Stimulated activated CD4-positive, alpha-beta T cell treated with anti-CD3 and anti-CD28 coated beads, Interleukin-4, amount 100 ng/mL, for 4 hours (primary cell): Measurements from ENCODE around the gene ADISSP.

ENCODE experiments used
- DNase-seq, 2 experiments: peaks; one replicate each; pipeline ENCODE4 v3.0.0-alpha.2; 2020

Gene ADISSP

GRCh38 chr20:3767427-3768341 lies at the start of gene ADISSP:
ADISSP (minus strand) TSS chr20:3767753; CDS start chr20:3760100, 7,653 bp downstream.
- peak; percentile 96 for DNase-seq

GRCh38 chr20:3815703-3816315 lies 48.3 kb upstream of the ADISSP start:
- DNase-seq, result no peak

- no peak for DNase-seq
These were observed 47.5 kb upstream of the ADISSP start for GRCh38 chr20:3814928-3815495.

- no peak for DNase-seq
These were observed 46.5 kb upstream of the ADISSP start for GRCh38 chr20:3813848-3814581.

GRCh38 chr20:3812975-3813847 lies 45.7 kb upstream of the ADISSP start:
- no peak for DNase-seq

GRCh38 chr20:3812259-3812681 lies 44.7 kb upstream of the ADISSP start:
- DNase-seq, result no peak

- peak; percentile 91 to 96 for DNase-seq
These were observed 44.1 kb upstream of the ADISSP start for GRCh38 chr20:3811467-3812258.

GRCh38 chr20:3808544-3808943 lies 41.0 kb upstream of the ADISSP start:
- DNase-seq, result no peak

GRCh38 chr20:3804781-3805180 lies 37.2 kb upstream of the ADISSP start:
- DNase-seq, result no peak

- DNase-seq, result no peak
These were observed 36.8 kb upstream of the ADISSP start for GRCh38 chr20:3804254-3804751.

- DNase-seq, result no peak
These were observed 36.3 kb upstream of the ADISSP start for GRCh38 chr20:3803854-3804253.

- no peak for DNase-seq
These were observed 35.7 kb upstream of the ADISSP start for GRCh38 chr20:3803289-3803688.

- DNase-seq, result no peak
These were observed 35.1 kb upstream of the ADISSP start for GRCh38 chr20:3802524-3803239.

- no peak for DNase-seq
These were observed 34.3 kb upstream of the ADISSP start for GRCh38 chr20:3801846-3802245.

GRCh38 chr20:3801299-3801698 lies 33.7 kb upstream of the ADISSP start:
- DNase-seq, result no peak

GRCh38 chr20:3800878-3801260 lies 33.3 kb upstream of the ADISSP start:
- DNase-seq, result no peak

GRCh38 chr20:3800256-3800877 lies 32.8 kb upstream of the ADISSP start:
- no peak for DNase-seq

GRCh38 chr20:3798908-3799248 lies 31.3 kb upstream of the ADISSP start:
- DNase-seq, result peak in 1 of 2 experiments; percentile 33

- no peak for DNase-seq
These were observed 30.8 kb upstream of the ADISSP start for GRCh38 chr20:3798373-3798768.
